ENCODE data around the gene FAXC. TPM values are rescaled to one million over a fixed set of nuclear protein-coding genes. Genes with fewer than 3 reads are reported as not detected.

FAXC gene
- total RNA-seq, 1 experiment from 2014 or later = not detected

- no peaks in the 10 kb centered on the region for H4K20me1 ChIP-seq (ENCODE audit: insufficient read depth, low read depth, low read length)
Measured at GRCh38 chr6:99309557-99309956, 39.9 kb downstream of the FAXC start.

DNA sequence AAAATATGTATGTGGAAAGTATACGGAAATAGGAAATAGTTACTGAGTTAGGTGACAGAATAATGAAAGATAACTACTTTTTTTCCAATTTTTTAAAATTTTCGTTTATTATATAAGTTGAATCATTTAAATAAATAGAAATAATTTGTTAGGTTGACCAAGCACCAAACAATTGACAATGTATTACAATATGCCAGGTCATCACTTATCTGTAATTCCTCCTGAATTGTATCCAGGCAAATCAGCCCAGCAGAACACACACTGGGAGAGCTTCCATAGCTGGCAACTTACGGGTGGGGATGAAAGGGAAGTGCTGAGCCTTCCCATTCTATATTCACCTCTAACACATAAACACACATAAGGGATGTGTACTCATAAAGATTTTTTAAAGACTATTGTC is 40.7 kb downstream of the FAXC start:
- no peak overlapping the region for H3K4me2 ChIP-seq (ENCODE audit: low read depth, low read length, poor library complexity, severe bottlenecking)
- H3K79me2 ChIP-seq (ENCODE audit: low read length) = no peaks in the 10 kb centered on the region
- no peaks in the 10 kb centered on the region for H3K9me3 ChIP-seq (ENCODE audit: low read length)
- H3K9me2 ChIP-seq (replicated peaks; ENCODE audit: insufficient read depth, low read length) = no peaks in the 10 kb centered on the region
- DNase-seq = no peak
- no peak overlapping the region for H3K27ac ChIP-seq (ENCODE audit: low read length)
- no peak overlapping the region for H2AFZ ChIP-seq (ENCODE audit: low read length)
- H4K20me1 ChIP-seq (ENCODE audit: insufficient read depth, low read depth, low read length) = no peaks in the 10 kb centered on the region
- no peak overlapping the region for H3K4me3 ChIP-seq (ENCODE audit: low read length)
- H3K9ac ChIP-seq (ENCODE audit: low read length) = no peak overlapping the region
- H3K27me3 ChIP-seq (ENCODE audit: low read length) = no peaks in the 10 kb centered on the region
- no peaks in the 10 kb centered on the region for H3K36me3 ChIP-seq (ENCODE audit: insufficient read depth, low read length)
- H3K4me1 ChIP-seq (ENCODE audit: low read length) = no peaks in the 10 kb centered on the region

More at GRCh38 chr6:99309557-99309956, 39.9 kb downstream of the FAXC start:
- Histone ChIP-seq H3K36me3 (ENCODE audit: insufficient read depth, low read length) (no peaks in the 10 kb centered on the region), H3K4me3 (ENCODE audit: low read length) (no peak overlapping the region), H3K9me3 (ENCODE audit: low read length) (no peaks in the 10 kb centered on the region), H3K79me2 (ENCODE audit: low read length) (no peaks in the 10 kb centered on the region), H3K4me1 (ENCODE audit: low read length) (no peaks in the 10 kb centered on the region), H3K27ac (ENCODE audit: low read length) (no peak overlapping the region), H3K9ac (ENCODE audit: low read length) (no peak overlapping the region), H3K9me2 (replicated peaks; ENCODE audit: insufficient read depth, low read length) (no peaks in the 10 kb centered on the region), H2AFZ (ENCODE audit: low read length) (no peak overlapping the region), H3K27me3 (ENCODE audit: low read length) (no peaks in the 10 kb centered on the region), H3K4me2 (ENCODE audit: low read depth, low read length, poor library complexity, severe bottlenecking) (no peak overlapping the region)
- DNase-seq = no peak

GRCh38 chr6:99307295-99307907 is 42.1 kb downstream of the FAXC start:
- Histone ChIP-seq H3K27me3 (ENCODE audit: low read length) (no peaks in the 10 kb centered on the region), H3K4me1 (ENCODE audit: low read length) (no peaks in the 10 kb centered on the region), H3K4me2 (ENCODE audit: low read depth, low read length, poor library complexity, severe bottlenecking) (no peak overlapping the region), H3K9me2 (replicated peaks; ENCODE audit: insufficient read depth, low read length) (no peaks in the 10 kb centered on the region), H3K27ac (ENCODE audit: low read length) (no peak overlapping the region), H4K20me1 (ENCODE audit: insufficient read depth, low read depth, low read length) (no peaks in the 10 kb centered on the region), H3K36me3 (ENCODE audit: insufficient read depth, low read length) (no peaks in the 10 kb centered on the region), H3K9ac (ENCODE audit: low read length) (no peak overlapping the region), H3K4me3 (ENCODE audit: low read length) (no peak overlapping the region), H3K9me3 (ENCODE audit: low read length) (no peaks in the 10 kb centered on the region), H3K79me2 (ENCODE audit: low read length) (no peaks in the 10 kb centered on the region), H2AFZ (ENCODE audit: low read length) (no peak overlapping the region)
- no peak for DNase-seq

DNA sequence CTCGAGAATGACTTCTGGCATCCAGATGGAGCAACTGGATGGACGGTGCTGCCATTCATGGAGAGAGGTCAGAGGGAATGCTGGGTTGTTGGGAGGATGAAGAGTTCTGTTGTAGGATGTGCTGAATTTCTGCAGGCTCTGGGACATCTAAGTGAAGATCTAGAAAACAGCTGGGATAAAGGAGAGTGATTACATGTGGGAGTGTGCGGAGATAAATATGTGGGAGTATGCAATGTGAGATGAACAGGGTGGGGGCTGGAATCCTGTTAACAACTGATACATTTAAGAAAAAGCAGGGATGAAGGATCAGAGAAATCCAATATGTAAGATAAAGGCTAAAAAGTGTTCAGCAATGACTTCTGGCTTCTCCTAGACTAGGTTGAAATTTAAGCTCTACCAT is 43.1 kb downstream of the FAXC start:
- Histone ChIP-seq H3K4me2 (ENCODE audit: low read depth, low read length, poor library complexity, severe bottlenecking) (no peak overlapping the region), H3K36me3 (ENCODE audit: insufficient read depth, low read length) (no peaks in the 10 kb centered on the region), H3K27me3 (ENCODE audit: low read length) (no peaks in the 10 kb centered on the region), H3K9me3 (ENCODE audit: low read length) (no peaks in the 10 kb centered on the region), H3K9me2 (replicated peaks; ENCODE audit: insufficient read depth, low read length) (no peaks in the 10 kb centered on the region), H3K27ac (ENCODE audit: low read length) (no peak overlapping the region), H3K4me1 (ENCODE audit: low read length) (no peaks in the 10 kb centered on the region), H3K79me2 (ENCODE audit: low read length) (no peaks in the 10 kb centered on the region), H3K9ac (ENCODE audit: low read length) (no peak overlapping the region), H2AFZ (ENCODE audit: low read length) (no peak overlapping the region), H4K20me1 (ENCODE audit: insufficient read depth, low read depth, low read length) (no peaks in the 10 kb centered on the region), H3K4me3 (ENCODE audit: low read length) (no peak overlapping the region)
- DNase-seq = no peak

GRCh38 chr6:99305021-99305554 is 44.4 kb downstream of the FAXC start:
- Histone ChIP-seq H3K79me2 (ENCODE audit: low read length) (no peaks in the 10 kb centered on the region), H3K9me2 (replicated peaks; ENCODE audit: insufficient read depth, low read length) (no peaks in the 10 kb centered on the region), H3K27ac (ENCODE audit: low read length) (no peak overlapping the region), H3K36me3 (ENCODE audit: insufficient read depth, low read length) (no peaks in the 10 kb centered on the region), H3K4me1 (ENCODE audit: low read length) (no peaks in the 10 kb centered on the region), H3K4me3 (ENCODE audit: low read length) (no peak overlapping the region), H2AFZ (ENCODE audit: low read length) (no peak overlapping the region), H3K27me3 (ENCODE audit: low read length) (no peaks in the 10 kb centered on the region), H3K9me3 (ENCODE audit: low read length) (no peaks in the 10 kb centered on the region), H4K20me1 (ENCODE audit: insufficient read depth, low read depth, low read length) (no peaks in the 10 kb centered on the region), H3K4me2 (ENCODE audit: low read depth, low read length, poor library complexity, severe bottlenecking) (no peak overlapping the region), H3K9ac (ENCODE audit: low read length) (no peak overlapping the region)
- no peak for DNase-seq

GRCh38 chr6:99297415-99297814 is 52.1 kb downstream of the FAXC start:
- H3K4me2 ChIP-seq (ENCODE audit: low read depth, low read length, poor library complexity, severe bottlenecking) = no peak overlapping the region
- no peaks in the 10 kb centered on the region for H3K79me2 ChIP-seq (ENCODE audit: low read length)
- H3K27ac ChIP-seq (ENCODE audit: low read length) = no peak overlapping the region
- no peak overlapping the region for H2AFZ ChIP-seq (ENCODE audit: low read length)
- H4K20me1 ChIP-seq (ENCODE audit: insufficient read depth, low read depth, low read length) = no peaks in the 10 kb centered on the region
- no peaks in the 10 kb centered on the region for H3K4me1 ChIP-seq (ENCODE audit: low read length)
- H3K9me3 ChIP-seq (ENCODE audit: low read length) = no peaks in the 10 kb centered on the region
- H3K4me3 ChIP-seq (ENCODE audit: low read length) = no peak overlapping the region
- no peaks in the 10 kb centered on the region for H3K27me3 ChIP-seq (ENCODE audit: low read length)
- no peaks in the 10 kb centered on the region for H3K9me2 ChIP-seq (replicated peaks; ENCODE audit: insufficient read depth, low read length)
- no peaks in the 10 kb centered on the region for H3K36me3 ChIP-seq (ENCODE audit: insufficient read depth, low read length)
- no peak for DNase-seq
- no peak overlapping the region for H3K9ac ChIP-seq (ENCODE audit: low read length)

DNA sequence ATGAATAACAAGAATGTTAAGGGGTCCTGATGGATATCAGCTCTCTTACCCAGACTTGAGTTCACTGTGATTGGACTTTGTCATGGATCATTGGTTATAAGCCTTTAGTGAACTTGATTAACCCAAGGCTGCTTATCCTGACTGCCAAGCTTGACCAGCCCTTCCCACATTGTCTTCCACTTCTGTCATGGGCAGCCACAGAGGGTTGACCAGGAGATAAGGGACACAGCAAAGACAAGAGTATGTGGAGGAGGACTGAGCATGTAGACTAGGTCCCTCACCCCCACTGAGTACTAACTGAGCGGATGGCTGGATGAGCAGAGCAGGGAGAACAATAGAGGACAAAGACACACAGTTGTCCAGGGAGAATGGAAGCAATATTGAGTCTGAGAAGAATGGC is 52.5 kb downstream of the FAXC start:
- H3K9ac ChIP-seq (ENCODE audit: low read length) = no peak overlapping the region
- no peak overlapping the region for H3K4me3 ChIP-seq (ENCODE audit: low read length)
- H4K20me1 ChIP-seq (ENCODE audit: insufficient read depth, low read depth, low read length) = no peaks in the 10 kb centered on the region
- H3K79me2 ChIP-seq (ENCODE audit: low read length) = no peaks in the 10 kb centered on the region
- no peaks in the 10 kb centered on the region for H3K36me3 ChIP-seq (ENCODE audit: insufficient read depth, low read length)
- no peak overlapping the region for H3K4me2 ChIP-seq (ENCODE audit: low read depth, low read length, poor library complexity, severe bottlenecking)
- no peak for DNase-seq
- no peaks in the 10 kb centered on the region for H3K9me2 ChIP-seq (replicated peaks; ENCODE audit: insufficient read depth, low read length)
- no peaks in the 10 kb centered on the region for H3K27me3 ChIP-seq (ENCODE audit: low read length)
- no peaks in the 10 kb centered on the region for H3K4me1 ChIP-seq (ENCODE audit: low read length)
- no peak overlapping the region for H3K27ac ChIP-seq (ENCODE audit: low read length)
- no peaks in the 10 kb centered on the region for H3K9me3 ChIP-seq (ENCODE audit: low read length)
- H2AFZ ChIP-seq (ENCODE audit: low read length) = no peak overlapping the region

GRCh38 chr6:99296261-99296660 is 53.2 kb downstream of the FAXC start:
- DNase-seq = no peak
- Histone ChIP-seq H3K27ac (ENCODE audit: low read length) (no peak overlapping the region), H3K9me3 (ENCODE audit: low read length) (no peaks in the 10 kb centered on the region), H3K9me2 (replicated peaks; ENCODE audit: insufficient read depth, low read length) (no peaks in the 10 kb centered on the region), H3K27me3 (ENCODE audit: low read length) (no peaks in the 10 kb centered on the region), H3K9ac (ENCODE audit: low read length) (no peak overlapping the region), H3K4me3 (ENCODE audit: low read length) (no peak overlapping the region), H3K4me1 (ENCODE audit: low read length) (no peaks in the 10 kb centered on the region), H2AFZ (ENCODE audit: low read length) (no peak overlapping the region), H3K4me2 (ENCODE audit: low read depth, low read length, poor library complexity, severe bottlenecking) (no peak overlapping the region), H3K79me2 (ENCODE audit: low read length) (no peaks in the 10 kb centered on the region), H4K20me1 (ENCODE audit: insufficient read depth, low read depth, low read length) (no peaks in the 10 kb centered on the region), H3K36me3 (ENCODE audit: insufficient read depth, low read length) (no peaks in the 10 kb centered on the region)

Data from Karpas-422 (cell line).